ENCODE results near the gene HES7. TPM values are rescaled to one million over a fixed set of nuclear protein-coding genes. Genes with fewer than 3 reads are reported as not detected.
A peak's percentile ranks its signal among the peaks of the same experiment; 100 is the strongest.

Gene HES7
- total and polyA plus RNA-seq, 2 donors from 2014 or later: 0.25 TPM; not detected in 1

DNA sequence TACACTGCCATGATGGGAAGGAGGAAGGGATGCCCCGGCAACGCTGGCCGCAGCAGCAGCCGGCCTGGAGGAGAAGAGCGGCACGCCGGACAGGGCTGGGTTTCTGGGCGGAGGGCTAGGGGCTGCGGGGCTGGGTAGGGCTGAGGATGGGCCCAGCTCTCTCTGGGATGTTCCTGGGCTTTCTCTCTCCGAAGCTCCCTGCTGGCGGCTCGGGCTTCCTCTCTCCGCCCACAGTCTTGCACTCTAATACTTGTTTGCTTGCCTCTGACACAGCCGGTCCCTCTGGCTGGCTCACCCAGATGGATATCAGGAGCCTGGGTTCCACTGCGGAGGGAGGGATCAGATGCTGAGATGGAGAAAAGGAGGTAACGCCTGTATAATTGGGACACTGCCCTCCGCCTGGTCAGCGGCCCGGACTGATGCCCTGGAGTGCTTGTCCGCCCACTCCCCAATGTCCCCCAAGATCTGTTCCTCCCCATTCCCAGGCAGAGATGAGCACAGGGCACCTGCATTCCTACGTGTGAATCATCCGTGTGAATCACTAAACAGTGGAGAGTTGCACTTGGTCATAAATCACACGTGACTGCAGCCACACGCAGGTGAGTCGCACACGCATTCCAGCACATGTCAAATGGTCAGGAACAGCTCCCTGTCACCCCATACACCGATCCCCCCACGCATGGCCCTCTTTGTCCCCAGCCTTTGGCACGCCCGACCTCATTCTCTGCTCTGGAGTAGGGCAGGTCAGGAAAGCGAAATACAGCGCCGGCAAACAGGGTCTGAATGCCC lies 5.7 kb downstream of the HES7 start, which contains the start of gene ALOXE3:
Gene ALOXE3 (minus strand): TSS at position 535 of the 789 bp plus-strand sequence. CDS start 524 bp downstream, at position 11.
- peak within 1 kb of the TSS; percentile 50 to 56 (median 54) for H3K9ac ChIP-seq (ENCODE audit: low read length in 3 of 3)
- FAIRE-seq (no peak), DNase-seq (peak in 3 of 5 donors; percentile 29 to 85 (median 70))
- no peaks in the 10 kb centered on the region for H3K9me3 ChIP-seq (ENCODE audit: control insufficient read depth in 2 of 3, insufficient read depth in 1 of 3, low read length in 3 of 3)
- H3K4me1 ChIP-seq (ENCODE audit: control insufficient read depth in 2 of 3, insufficient read depth in 2 of 3, low read depth in 1 of 3, low read length in 3 of 3): peaks cover 0 to 28% (median 13%) of the 10 kb centered on the region in 3 donors
- H3K27me3 ChIP-seq (ENCODE audit: control insufficient read depth, insufficient read depth, low read length): peaks cover 24% of the 10 kb centered on the region
- peak within 1 kb of the TSS; percentile 8 to 71 for H3K27ac ChIP-seq (ENCODE audit: low read depth in 2 of 2, low read length in 2 of 2)
- H3K36me3 ChIP-seq (ENCODE audit: control insufficient read depth in 2 of 3, insufficient read depth in 3 of 3, low read length in 3 of 3): no peaks in the 10 kb centered on the region
- H3K4me3 ChIP-seq (ENCODE audit: low read length in 3 of 3): peak within 1 kb of the TSS; percentile 74 to 80 (median 75)
- TF ChIP-seq, protein P1, sequence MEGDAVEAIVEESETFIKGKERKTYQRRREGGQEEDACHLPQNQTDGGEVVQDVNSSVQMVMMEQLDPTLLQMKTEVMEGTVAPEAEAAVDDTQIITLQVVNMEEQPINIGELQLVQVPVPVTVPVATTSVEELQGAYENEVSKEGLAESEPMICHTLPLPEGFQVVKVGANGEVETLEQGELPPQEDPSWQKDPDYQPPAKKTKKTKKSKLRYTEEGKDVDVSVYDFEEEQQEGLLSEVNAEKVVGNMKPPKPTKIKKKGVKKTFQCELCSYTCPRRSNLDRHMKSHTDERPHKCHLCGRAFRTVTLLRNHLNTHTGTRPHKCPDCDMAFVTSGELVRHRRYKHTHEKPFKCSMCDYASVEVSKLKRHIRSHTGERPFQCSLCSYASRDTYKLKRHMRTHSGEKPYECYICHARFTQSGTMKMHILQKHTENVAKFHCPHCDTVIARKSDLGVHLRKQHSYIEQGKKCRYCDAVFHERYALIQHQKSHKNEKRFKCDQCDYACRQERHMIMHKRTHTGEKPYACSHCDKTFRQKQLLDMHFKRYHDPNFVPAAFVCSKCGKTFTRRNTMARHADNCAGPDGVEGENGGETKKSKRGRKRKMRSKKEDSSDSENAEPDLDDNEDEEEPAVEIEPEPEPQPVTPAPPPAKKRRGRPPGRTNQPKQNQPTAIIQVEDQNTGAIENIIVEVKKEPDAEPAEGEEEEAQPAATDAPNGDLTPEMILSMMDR (IDR thresholded peaks at IDR 0.05; ENCODE audit: borderline replicate concordance, extremely low read depth, insufficient read depth): no peak
- intact Hi-C loops (cut with DNase I): no loop called here

DNA sequence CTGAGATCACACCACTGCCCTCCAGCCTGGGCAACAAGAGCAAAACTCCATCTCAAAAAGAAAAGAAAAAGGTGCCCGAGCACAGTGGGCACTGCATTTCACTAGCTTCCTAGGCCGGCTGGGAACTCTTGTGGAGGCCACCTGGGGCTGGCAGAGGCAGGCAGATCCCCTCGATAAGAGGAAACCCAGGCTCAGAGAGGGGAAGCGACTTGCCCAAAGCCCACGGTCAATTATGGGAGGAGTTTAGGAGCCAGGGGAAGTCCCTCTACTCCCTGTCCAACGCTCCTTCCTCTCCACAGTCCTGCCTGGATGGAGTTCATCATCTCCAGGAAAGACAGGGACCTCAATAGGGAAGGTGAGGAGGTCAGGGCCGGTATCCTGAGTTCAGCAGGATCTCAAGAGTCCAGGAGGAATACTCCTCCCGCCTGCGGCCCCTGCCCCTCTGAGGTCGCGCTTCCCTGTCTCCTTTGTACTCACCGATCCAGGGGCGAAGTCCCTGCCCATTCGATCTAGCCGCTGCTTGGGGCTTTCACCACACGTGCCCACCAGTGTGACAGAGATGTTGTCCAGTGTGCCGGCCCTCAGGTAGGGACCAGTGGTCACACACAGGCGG lies 6.4 kb downstream of the HES7 start:
- DNase-seq: peak in 3 of 5 donors; percentile 26 to 71 (median 36)
- Histone ChIP-seq H3K9me3 (ENCODE audit: control insufficient read depth in 2 of 3, insufficient read depth in 1 of 3, low read length in 3 of 3) (no peaks in the 10 kb centered on the region), H3K36me3 (ENCODE audit: control insufficient read depth in 2 of 3, insufficient read depth in 3 of 3, low read length in 3 of 3) (no peaks in the 10 kb centered on the region), H3K27me3 (ENCODE audit: control insufficient read depth, insufficient read depth, low read length) (peaks cover 19% of the 10 kb centered on the region), H3K9ac (ENCODE audit: low read length in 3 of 3) (no peak overlapping the region), H3K4me3 (ENCODE audit: low read length in 3 of 3) (peak overlapping the region in 1 of 3 donors; percentile 74), H3K4me1 (ENCODE audit: control insufficient read depth in 2 of 3, insufficient read depth in 2 of 3, low read depth in 1 of 3, low read length in 3 of 3) (peaks cover 0 to 21% (median 13%) of the 10 kb centered on the region in 3 donors), H3K27ac (ENCODE audit: low read depth in 2 of 2, low read length in 2 of 2) (no peak overlapping the region)
- FAIRE-seq: no peak
- TF ChIP-seq, protein P1 (IDR thresholded peaks at IDR 0.05; ENCODE audit: borderline replicate concordance, extremely low read depth, insufficient read depth): no peak
- intact Hi-C loops (cut with DNase I): no loop called here

DNA sequence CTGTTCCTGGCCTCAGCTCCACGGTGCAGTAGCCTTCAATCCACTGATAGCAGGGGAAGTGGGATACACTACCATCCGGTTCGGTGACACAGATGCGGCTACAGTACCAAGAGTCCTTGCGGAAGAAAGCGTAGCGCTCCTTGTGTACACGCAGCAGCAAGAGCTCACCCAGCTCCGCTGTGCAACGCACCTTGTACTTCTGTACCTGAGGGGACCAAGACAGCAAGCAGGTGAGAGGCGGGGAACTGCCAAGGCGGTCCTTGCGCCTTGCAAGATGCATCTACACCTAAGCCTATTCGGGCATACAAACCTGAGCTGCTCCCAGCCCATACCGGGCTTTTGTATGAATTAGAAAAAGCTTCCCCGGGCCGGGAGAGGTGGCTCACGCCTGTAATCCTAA lies 7.1 kb downstream of the HES7 start:
- Histone ChIP-seq H3K4me1 (ENCODE audit: control insufficient read depth in 2 of 3, insufficient read depth in 2 of 3, low read depth in 1 of 3, low read length in 3 of 3) (peaks cover 0 to 16% (median 9%) of the 10 kb centered on the region in 3 donors), H3K9ac (ENCODE audit: low read length in 3 of 3) (no peak overlapping the region), H3K36me3 (ENCODE audit: control insufficient read depth in 2 of 3, insufficient read depth in 3 of 3, low read length in 3 of 3) (no peaks in the 10 kb centered on the region), H3K4me3 (ENCODE audit: low read length in 3 of 3) (no peak overlapping the region), H3K27me3 (ENCODE audit: control insufficient read depth, insufficient read depth, low read length) (peaks cover 17% of the 10 kb centered on the region), H3K27ac (ENCODE audit: low read depth in 2 of 2, low read length in 2 of 2) (no peak overlapping the region), H3K9me3 (ENCODE audit: control insufficient read depth in 2 of 3, insufficient read depth in 1 of 3, low read length in 3 of 3) (no peaks in the 10 kb centered on the region)
- intact Hi-C loops (cut with DNase I): no loop called here
- DNase-seq: no peak
- TF ChIP-seq, protein P1 (IDR thresholded peaks at IDR 0.05; ENCODE audit: borderline replicate concordance, extremely low read depth, insufficient read depth): no peak
- FAIRE-seq: no peak

Measured in kidney (tissue), 14 donors.